GM12874 (cell line): Measurements from ENCODE around the gene CACNG7.

Experiments used
- TF ChIP-seq, protein P1 (sequence below): IDR thresholded peaks from 2 replicates; pipeline ENCODE4 v1.5.1; 2011; ENCODE audit warnings: low read depth, mild to moderate bottlenecking, control low read depth, low read length, moderate library complexity; ENCODE audit not compliant: insufficient read depth

The CACNG7 gene

DNA sequence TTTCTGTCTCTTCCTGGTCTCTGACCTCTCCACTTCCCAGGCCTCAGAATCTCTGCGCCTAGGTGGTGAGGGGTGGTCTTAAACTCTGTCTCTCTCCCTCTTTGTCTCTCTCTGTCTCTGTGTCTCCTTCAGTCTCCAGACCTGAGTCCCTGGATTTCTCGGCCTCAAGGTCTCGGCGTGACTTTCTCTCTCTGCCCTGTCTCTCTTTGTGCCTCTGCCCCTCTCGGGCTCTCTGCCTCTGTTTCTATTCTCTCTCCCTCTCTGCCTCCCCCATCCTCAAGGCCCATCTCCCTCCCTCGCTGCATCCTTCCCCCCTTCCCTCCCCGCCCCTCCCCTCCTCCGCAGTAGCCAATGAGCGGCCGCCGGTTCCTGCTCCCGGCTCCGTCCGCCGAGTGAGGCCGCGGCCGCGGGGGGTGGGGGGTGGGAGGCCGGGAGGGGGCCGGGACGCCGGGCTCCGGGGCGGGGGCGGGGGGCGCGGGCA, at the start of gene CACNG7:
TSS of gene CACNG7 (plus strand) at position 344 of the 481 bp plus-strand sequence. CDS start 3,554 bp downstream, outside the sequence.
- TF ChIP-seq, protein P1, sequence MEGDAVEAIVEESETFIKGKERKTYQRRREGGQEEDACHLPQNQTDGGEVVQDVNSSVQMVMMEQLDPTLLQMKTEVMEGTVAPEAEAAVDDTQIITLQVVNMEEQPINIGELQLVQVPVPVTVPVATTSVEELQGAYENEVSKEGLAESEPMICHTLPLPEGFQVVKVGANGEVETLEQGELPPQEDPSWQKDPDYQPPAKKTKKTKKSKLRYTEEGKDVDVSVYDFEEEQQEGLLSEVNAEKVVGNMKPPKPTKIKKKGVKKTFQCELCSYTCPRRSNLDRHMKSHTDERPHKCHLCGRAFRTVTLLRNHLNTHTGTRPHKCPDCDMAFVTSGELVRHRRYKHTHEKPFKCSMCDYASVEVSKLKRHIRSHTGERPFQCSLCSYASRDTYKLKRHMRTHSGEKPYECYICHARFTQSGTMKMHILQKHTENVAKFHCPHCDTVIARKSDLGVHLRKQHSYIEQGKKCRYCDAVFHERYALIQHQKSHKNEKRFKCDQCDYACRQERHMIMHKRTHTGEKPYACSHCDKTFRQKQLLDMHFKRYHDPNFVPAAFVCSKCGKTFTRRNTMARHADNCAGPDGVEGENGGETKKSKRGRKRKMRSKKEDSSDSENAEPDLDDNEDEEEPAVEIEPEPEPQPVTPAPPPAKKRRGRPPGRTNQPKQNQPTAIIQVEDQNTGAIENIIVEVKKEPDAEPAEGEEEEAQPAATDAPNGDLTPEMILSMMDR: no peak

DNA sequence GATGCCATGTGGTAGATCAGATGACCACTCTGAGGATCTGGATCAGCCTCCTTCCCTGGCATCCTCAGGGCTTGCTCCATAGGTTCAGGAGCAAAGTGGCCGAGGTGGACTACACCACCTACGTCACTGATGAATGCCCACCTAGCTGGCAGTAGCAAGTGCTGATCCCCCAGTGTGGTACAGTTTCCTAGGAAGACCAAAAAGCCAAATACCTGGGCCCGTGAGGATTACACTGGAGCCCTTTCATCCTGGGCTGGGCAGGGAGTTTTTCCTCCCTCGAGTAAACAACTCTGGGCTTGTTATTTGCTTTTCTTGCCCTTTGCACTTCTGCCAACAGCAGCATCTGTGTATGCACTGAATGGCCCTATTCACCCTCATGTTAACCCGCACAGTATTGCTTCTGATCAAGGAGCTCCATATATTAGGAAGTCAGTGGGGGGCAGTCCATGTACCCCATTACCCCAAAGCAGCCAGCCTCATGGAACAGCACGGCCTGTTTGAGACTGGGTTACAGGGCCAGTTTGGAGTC, 44.7 kb upstream of the CACNG7 start:
- TF ChIP-seq, protein P1: no peak

GRCh38 chr19:53865523-53865917, 43.6 kb upstream of the CACNG7 start:
- TF ChIP-seq, protein P1: no peak

DNA sequence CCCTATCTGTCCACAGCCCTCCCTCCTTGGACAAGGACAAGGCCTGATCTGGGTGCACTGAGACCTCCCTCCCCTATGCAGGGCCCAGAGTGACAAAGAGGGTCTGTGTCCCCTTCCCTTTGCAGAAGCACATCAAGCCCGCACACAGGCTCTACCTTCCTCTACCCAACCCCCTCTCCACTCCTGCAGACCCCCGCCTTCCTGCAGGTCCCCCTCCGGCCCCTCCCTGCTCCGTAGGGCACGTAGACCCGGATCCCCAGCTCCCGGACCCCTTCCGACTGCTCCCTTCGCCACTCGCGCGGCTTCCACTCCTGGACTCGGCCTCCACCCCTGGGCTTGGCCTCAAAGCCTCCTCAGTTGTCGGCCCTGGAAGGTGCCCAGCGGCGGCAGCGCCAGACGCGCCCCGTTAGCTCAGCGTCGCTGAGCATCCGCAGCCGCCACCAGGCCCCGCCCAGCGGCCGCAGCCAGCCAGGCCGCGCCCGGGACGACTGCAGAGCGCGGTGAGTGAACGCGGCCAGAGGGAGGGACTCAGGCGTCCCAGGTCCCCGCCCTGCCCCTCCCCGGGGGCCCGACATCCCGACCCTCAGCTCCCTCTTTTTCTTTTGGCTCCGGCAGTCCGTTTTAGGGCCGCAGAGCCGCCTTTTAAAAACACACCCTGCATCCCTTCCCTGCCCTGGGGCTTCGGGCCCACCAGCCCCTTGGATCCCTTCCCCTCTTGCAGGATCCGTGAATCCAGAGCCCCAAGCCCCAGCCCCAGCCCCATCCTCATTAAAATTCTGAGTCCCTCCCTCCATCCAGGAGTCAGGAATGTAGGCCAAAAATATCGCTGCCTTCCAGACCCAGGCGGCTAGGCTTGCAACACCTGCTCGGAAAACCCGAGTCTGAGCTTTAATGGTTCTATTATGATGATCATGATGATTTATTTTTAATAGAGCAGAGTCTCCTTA, 42.9 kb upstream of the CACNG7 start:
- TF ChIP-seq, protein P1: no peak

DNA sequence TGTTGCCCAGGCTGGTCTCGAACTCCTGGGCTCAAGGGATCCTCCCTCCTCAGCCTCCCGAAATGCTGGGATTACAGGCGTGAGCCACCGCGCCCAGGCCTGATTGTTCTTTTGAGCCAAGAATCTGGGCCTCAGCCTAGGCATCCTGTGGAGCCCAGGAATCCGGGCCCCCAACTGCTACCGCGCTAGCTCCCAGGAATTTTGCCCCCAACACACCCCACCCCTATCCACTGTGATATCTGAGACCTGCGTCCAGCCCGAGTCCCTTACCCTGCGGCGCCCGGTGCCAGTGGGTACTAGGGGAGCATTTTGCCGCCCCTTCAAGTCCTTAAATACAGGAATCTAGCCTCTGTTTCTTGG, 42.2 kb upstream of the CACNG7 start:
- TF ChIP-seq, protein P1: no peak

GRCh38 chr19:53867225-53868090, 41.6 kb upstream of the CACNG7 start, which contains the start of gene MYADM:
TSS of gene MYADM (plus strand) at chr19:53867883. CDS start at chr19:53873530, 5,647 bp downstream.
- TF ChIP-seq, protein P1: no peak
